ENCODE measurements around the gene MROH8. TPM values are rescaled to one million over a fixed set of nuclear protein-coding genes. Genes with fewer than 3 reads are reported as not detected.

Gene MROH8
- total and polyA plus RNA-seq, 2 of the 13 experiments (the other 11 are each of a cell fraction or from before 2014, with no cell fraction given), result 2.6 to 5.5 TPM

DNA sequence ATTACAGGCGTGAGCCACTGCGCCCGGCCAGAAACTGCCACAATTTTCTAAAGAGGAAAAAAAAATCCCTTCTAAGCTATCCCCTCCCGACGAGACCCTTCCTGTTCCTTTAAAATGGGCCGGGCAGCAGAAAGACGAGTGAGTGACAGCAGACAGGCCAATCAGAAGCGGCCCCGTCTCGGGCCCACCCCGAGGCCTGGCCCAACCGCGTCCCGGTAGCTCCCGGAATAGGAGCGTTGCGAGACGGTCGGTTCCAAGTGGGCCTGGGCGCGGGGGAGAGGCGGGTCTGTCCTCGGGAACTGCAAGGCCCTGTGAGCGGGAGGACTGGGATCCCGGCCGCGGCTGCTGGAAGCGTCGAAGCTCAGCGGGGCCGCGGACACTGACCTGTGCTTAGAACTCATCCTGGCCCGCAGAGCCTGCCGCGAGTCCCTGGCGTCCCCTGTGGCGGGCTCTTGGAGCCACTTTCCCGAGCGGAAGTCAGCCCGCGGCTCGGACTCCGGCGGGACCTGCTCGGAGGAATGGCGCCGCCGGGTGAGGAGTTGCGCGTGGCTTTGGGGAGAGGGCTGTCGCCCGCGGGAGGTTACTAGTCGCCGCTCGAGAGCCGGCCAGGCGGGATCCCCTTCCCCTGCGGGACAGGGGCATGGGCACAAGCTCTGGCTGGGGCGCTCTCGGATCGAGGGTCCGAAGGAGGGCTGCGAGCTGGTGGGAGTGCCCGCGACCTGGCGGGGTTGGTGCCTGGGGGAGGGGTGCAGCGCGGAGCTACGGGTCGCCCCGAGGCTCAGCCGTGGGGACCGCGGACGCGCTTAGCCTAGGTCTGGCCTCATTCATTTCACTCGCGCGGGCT, at the start of gene MROH8, which contains the start of gene RPN2 (continued):
- TF ChIP-seq NONO (IDR thresholded peaks at IDR 0.05), result peak; percentile 79; the same call in 1 of the 2 replicates
- TF ChIP-seq NONO (CRISPR knock-in tag; conservative IDR thresholded peaks at IDR 0.05), result peak; percentile 88
- TF ChIP-seq TCF7L2 (IDR thresholded peaks at IDR 0.05; ENCODE audit: low read depth, low read length), result no peak
- peak; percentile 83; the same call in 1 of the 2 replicates for TF ChIP-seq SMAD3 (CRISPR knock-in tag; IDR thresholded peaks at IDR 0.05)
- TF ChIP-seq RARG (CRISPR knock-in tag; IDR thresholded peaks at IDR 0.05; ENCODE audit: low read depth), result no peak
- TF ChIP-seq ZNF674 (CRISPR knock-in tag; IDR thresholded peaks at IDR 0.05; ENCODE audit: low read depth), result peak; percentile 66; the same call in 1 of the 2 replicates
- peak; percentile 42; the same call in 1 of the 2 replicates for TF ChIP-seq ZNF614 (CRISPR knock-in tag; IDR thresholded peaks at IDR 0.05; ENCODE audit: borderline replicate concordance)
- peak; percentile 98 for TF ChIP-seq XBP1 (CRISPR knock-in tag; IDR thresholded peaks at IDR 0.05)
- 0 out of 2 replicates have a peak, but pooled peaks have one; percentile 18 for TF ChIP-seq ZKSCAN1 (IDR thresholded peaks at IDR 0.05; ENCODE audit: low read length)
- peak; percentile 70; the same call in 1 of the 2 replicates for TF ChIP-seq ZNF510 (CRISPR knock-in tag; IDR thresholded peaks at IDR 0.05; ENCODE audit: low read depth)
- TF ChIP-seq ZFAT (CRISPR knock-in tag; conservative IDR thresholded peaks at IDR 0.05), result peak; percentile 82; the same call in 1 of the 2 replicates
- no peak for TF ChIP-seq ZNF432 (CRISPR knock-in tag; IDR thresholded peaks at IDR 0.05; ENCODE audit: borderline replicate concordance)
- TF ChIP-seq, protein P1, sequence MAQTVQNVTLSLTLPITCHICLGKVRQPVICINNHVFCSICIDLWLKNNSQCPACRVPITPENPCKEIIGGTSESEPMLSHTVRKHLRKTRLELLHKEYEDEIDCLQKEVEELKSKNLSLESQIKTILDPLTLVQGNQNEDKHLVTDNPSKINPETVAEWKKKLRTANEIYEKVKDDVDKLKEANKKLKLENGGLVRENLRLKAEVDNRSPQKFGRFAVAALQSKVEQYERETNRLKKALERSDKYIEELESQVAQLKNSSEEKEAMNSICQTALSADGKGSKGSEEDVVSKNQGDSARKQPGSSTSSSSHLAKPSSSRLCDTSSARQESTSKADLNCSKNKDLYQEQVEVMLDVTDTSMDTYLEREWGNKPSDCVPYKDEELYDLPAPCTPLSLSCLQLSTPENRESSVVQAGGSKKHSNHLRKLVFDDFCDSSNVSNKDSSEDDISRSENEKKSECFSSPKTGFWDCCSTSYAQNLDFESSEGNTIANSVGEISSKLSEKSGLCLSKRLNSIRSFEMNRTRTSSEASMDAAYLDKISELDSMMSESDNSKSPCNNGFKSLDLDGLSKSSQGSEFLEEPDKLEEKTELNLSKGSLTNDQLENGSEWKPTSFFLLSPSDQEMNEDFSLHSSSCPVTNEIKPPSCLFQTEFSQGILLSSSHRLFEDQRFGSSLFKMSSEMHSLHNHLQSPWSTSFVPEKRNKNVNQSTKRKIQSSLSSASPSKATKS (CRISPR knock-in tag; IDR thresholded peaks at IDR 0.05), result no peak
- TF ChIP-seq, protein P2, sequence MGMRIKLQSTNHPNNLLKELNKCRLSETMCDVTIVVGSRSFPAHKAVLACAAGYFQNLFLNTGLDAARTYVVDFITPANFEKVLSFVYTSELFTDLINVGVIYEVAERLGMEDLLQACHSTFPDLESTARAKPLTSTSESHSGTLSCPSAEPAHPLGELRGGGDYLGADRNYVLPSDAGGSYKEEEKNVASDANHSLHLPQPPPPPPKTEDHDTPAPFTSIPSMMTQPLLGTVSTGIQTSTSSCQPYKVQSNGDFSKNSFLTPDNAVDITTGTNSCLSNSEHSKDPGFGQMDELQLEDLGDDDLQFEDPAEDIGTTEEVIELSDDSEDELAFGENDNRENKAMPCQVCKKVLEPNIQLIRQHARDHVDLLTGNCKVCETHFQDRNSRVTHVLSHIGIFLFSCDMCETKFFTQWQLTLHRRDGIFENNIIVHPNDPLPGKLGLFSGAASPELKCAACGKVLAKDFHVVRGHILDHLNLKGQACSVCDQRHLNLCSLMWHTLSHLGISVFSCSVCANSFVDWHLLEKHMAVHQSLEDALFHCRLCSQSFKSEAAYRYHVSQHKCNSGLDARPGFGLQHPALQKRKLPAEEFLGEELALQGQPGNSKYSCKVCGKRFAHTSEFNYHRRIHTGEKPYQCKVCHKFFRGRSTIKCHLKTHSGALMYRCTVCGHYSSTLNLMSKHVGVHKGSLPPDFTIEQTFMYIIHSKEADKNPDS (CRISPR knock-in tag; IDR thresholded peaks at IDR 0.05), result peak; percentile 73
- TF ChIP-seq ZNF326 (CRISPR knock-in tag; IDR thresholded peaks at IDR 0.05; ENCODE audit: borderline replicate concordance), result no peak
- peak; percentile 82; the same call in 1 of the 2 replicates for TF ChIP-seq ZNF619 (CRISPR knock-in tag; IDR thresholded peaks at IDR 0.05)
- no peak for TF ChIP-seq EZH2 (conservative IDR thresholded peaks at IDR 0.05; ENCODE audit: low read depth, low read length)
- TF ChIP-seq, protein P3, sequence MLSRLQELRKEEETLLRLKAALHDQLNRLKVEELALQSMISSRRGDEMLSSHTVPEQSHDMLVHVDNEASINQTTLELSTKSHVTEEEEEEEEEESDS (CRISPR knock-in tag; IDR thresholded peaks at IDR 0.05; ENCODE audit: borderline replicate concordance), result no peak; the same call in 1 of the 2 replicates
- TF ChIP-seq SATB2 (CRISPR knock-in tag; IDR thresholded peaks at IDR 0.05), result no peak; the same call in 1 of the 2 replicates
- TF ChIP-seq ZNF207 (IDR thresholded peaks at IDR 0.05; ENCODE audit: borderline replicate concordance), result no peak
- TF ChIP-seq ZNF331 (CRISPR knock-in tag; IDR thresholded peaks at IDR 0.05), result peak; percentile 50; the same call in 1 of the 2 replicates
- TF ChIP-seq ZNF678 (CRISPR knock-in tag; IDR thresholded peaks at IDR 0.05), result 0 out of 2 replicates have a peak, but pooled peaks have one; percentile 28
- no peak for TF ChIP-seq TRIM24 (CRISPR knock-in tag; IDR thresholded peaks at IDR 0.05)
- peak; percentile 91 for TF ChIP-seq ZBTB20 (CRISPR knock-in tag; IDR thresholded peaks at IDR 0.05; ENCODE audit: borderline replicate concordance, low read depth)
- TF ChIP-seq AGO2 (optimal IDR thresholded peaks at IDR 0.05; ENCODE audit: low read depth, low read length), result peak; percentile 98
- no peak for TF ChIP-seq FOXA3 (CRISPR knock-in tag; IDR thresholded peaks at IDR 0.05)

Data from HepG2 (cell line).